Vagina (tissue), 2 donors: ENCODE measurements around the gene CCDC102A. TPM values are rescaled to one million over a fixed set of nuclear protein-coding genes. Genes with fewer than 3 reads are reported as not detected.

Experiments used
- DNase-seq, 2 donors: peaks; one replicate each; pipeline ENCODE4 v3.0.0-alpha.2; 2017; ENCODE audit errors: extremely low spot score in 2 of 2
- H3K27ac ChIP-seq: fragments of 200-600 bp; sonication (generic); one replicate; pipeline ENCODE4 v1.5.1; 2019
- H3K27me3 ChIP-seq: fragments of 200-600 bp; sonication (generic); one replicate; pipeline ENCODE4 v1.5.1; 2019
- H3K36me3 ChIP-seq, 2 donors: fragments of 200-600 bp; sonication (generic); one replicate each; pipeline ENCODE4 v1.5.1; 2017 to 2019
- H3K4me1 ChIP-seq: fragments of 200-600 bp; sonication (generic); one replicate; pipeline ENCODE4 v1.5.1; 2019
- H3K4me3 ChIP-seq, 2 donors: fragments of 200-600 bp; sonication (generic); 1 replicate in 1 of 2; 2 replicates in 1 of 2; pipeline ENCODE4 v1.5.1; 2016 to 2019
- H3K9me3 ChIP-seq: fragments of 200-600 bp; sonication (generic); one replicate; pipeline ENCODE4 v1.5.1; 2019
- CTCF ChIP-seq, 3 experiments: fragments of 450-650 bp in 2 of 3; fragments of 200-600 bp in 1 of 3; sonication (generic) in 1 of 3; IDR thresholded peaks; one replicate each; pipeline ENCODE4 v1.5.1; 2017 to 2019; ENCODE audit warnings: antibody characterized with exemption in 3 of 3, mild to moderate bottlenecking in 2 of 3, moderate library complexity in 2 of 3
- POLR2A ChIP-seq, 2 donors: fragments of 450-650 bp; IDR thresholded peaks; one replicate each; pipeline ENCODE4 v1.6.1; 2017; ENCODE audit warnings: antibody characterized with exemption in 2 of 2, mild to moderate bottlenecking in 2 of 2, moderate library complexity in 2 of 2
- POLR2AphosphoS5 ChIP-seq, 2 donors: sonication (generic); formaldehyde crosslinking; IDR thresholded peaks; one replicate each; pipeline ENCODE4 v1.9.0; 2017; ENCODE audit warnings: antibody characterized with exemption in 2 of 2, mild to moderate bottlenecking in 2 of 2, low read depth in 1 of 2; ENCODE audit not compliant: insufficient read depth in 1 of 2
- intact Hi-C: fragments of 100-400 bp; cut with DNase I; formaldehyde crosslinking; loops from one replicate; pipeline ENCODE4 v1.15.1; 2023
- total RNA-seq: library from RNA; depleted of rRNA; stranded (reverse); fragments of >200 nt; gene quantifications from one replicate; pipeline ENCODE4 v1.2.3, GENCODE V29; 2016

CCDC102A gene
- total RNA-seq, 1 donor from 2014 or later, result 22.1 TPM

- Histone ChIP-seq H3K27ac (peak overlapping the region; percentile 74), H3K36me3 (no peaks in the 10 kb centered on the region), H3K4me3 (no peak overlapping the region), H3K9me3 (no peaks in the 10 kb centered on the region), H3K27me3 (no peaks in the 10 kb centered on the region), H3K4me1 (peaks cover 79% of the 10 kb centered on the region)
- intact Hi-C loops, result loop anchor here (5.0 kb wide), 1 partner anchor 36 kb away; no protein-coding TSS in a partner anchor
- TF ChIP-seq CTCF (IDR thresholded peaks at IDR 0.05) (no peak), POLR2A (IDR thresholded peaks at IDR 0.05) (no peak), POLR2AphosphoS5 (IDR thresholded peaks at IDR 0.05; ENCODE audit: insufficient read depth in 1 of 2, low read depth in 1 of 2) (no peak)
- no peak for DNase-seq
Measured at GRCh38 chr16:57481421-57481820, 55.0 kb downstream of the CCDC102A start.

GRCh38 chr16:57480754-57481230 lies 55.6 kb downstream of the CCDC102A start:
- Histone ChIP-seq H3K4me3 (no peak overlapping the region), H3K27ac (peak overlapping the region; percentile 74), H3K27me3 (no peaks in the 10 kb centered on the region), H3K4me1 (peaks cover 83% of the 10 kb centered on the region), H3K36me3 (no peaks in the 10 kb centered on the region), H3K9me3 (no peaks in the 10 kb centered on the region)
- no peak for TF ChIP-seq CTCF (IDR thresholded peaks at IDR 0.05)
- TF ChIP-seq POLR2AphosphoS5 (IDR thresholded peaks at IDR 0.05; ENCODE audit: insufficient read depth in 1 of 2, low read depth in 1 of 2), result no peak
- no peak for TF ChIP-seq POLR2A (IDR thresholded peaks at IDR 0.05)
- DNase-seq, result no peak
- intact Hi-C loops, result loop anchor here (5.0 kb wide), 1 partner anchor 37 kb away; no protein-coding TSS in a partner anchor

- peak in 1 of 2 donors; percentile 14 for TF ChIP-seq POLR2AphosphoS5 (IDR thresholded peaks at IDR 0.05; ENCODE audit: insufficient read depth in 1 of 2, low read depth in 1 of 2)
- TF ChIP-seq POLR2A (IDR thresholded peaks at IDR 0.05), result no peak
- intact Hi-C loops, result loop anchor here (5.0 kb wide), 1 partner anchor 37 kb away; no protein-coding TSS in a partner anchor
- H3K27ac ChIP-seq, result peak overlapping the region; percentile 74
Measured at GRCh38 chr16:57479976-57480753, 56.2 kb downstream of the CCDC102A start.

GRCh38 chr16:57479205-57479975 lies 57.0 kb downstream of the CCDC102A start:
- no peak for TF ChIP-seq POLR2AphosphoS5 (IDR thresholded peaks at IDR 0.05; ENCODE audit: insufficient read depth in 1 of 2, low read depth in 1 of 2)
- no peak for TF ChIP-seq POLR2A (IDR thresholded peaks at IDR 0.05)
- TF ChIP-seq CTCF (IDR thresholded peaks at IDR 0.05), result no peak
- Histone ChIP-seq H3K36me3 (no peaks in the 10 kb centered on the region), H3K4me3 (peak overlapping the region; percentile 49 to 50), H3K27me3 (no peaks in the 10 kb centered on the region), H3K4me1 (peaks cover 70% of the 10 kb centered on the region), H3K9me3 (no peaks in the 10 kb centered on the region), H3K27ac (peak overlapping the region; percentile 74)
- DNase-seq, result no peak
- intact Hi-C loops, result no loop called here

More at GRCh38 chr16:57479976-57480753, 56.2 kb downstream of the CCDC102A start:
- Histone ChIP-seq H3K27me3 (no peaks in the 10 kb centered on the region), H3K4me3 (peak overlapping the region; percentile 49 to 50), H3K36me3 (no peaks in the 10 kb centered on the region), H3K9me3 (no peaks in the 10 kb centered on the region), H3K4me1 (peaks cover 77% of the 10 kb centered on the region)
- DNase-seq, result no peak

- H3K27me3 ChIP-seq, result no peaks in the 10 kb centered on the region
- DNase-seq, result no peak
- no peak for TF ChIP-seq POLR2A (IDR thresholded peaks at IDR 0.05)
- TF ChIP-seq POLR2AphosphoS5 (IDR thresholded peaks at IDR 0.05; ENCODE audit: insufficient read depth in 1 of 2, low read depth in 1 of 2), result no peak
- no peak for TF ChIP-seq CTCF (IDR thresholded peaks at IDR 0.05)
- no peaks in the 10 kb centered on the region for H3K9me3 ChIP-seq
- intact Hi-C loops, result no loop called here
- peak overlapping the region; percentile 74 for H3K27ac ChIP-seq
- H3K4me1 ChIP-seq, result peaks cover 62% of the 10 kb centered on the region
- H3K4me3 ChIP-seq, result peak overlapping the region; percentile 49 to 50
- peaks cover 0 to 4% of the 10 kb centered on the region in 2 donors for H3K36me3 ChIP-seq
Measured at GRCh38 chr16:57478396-57479204, 57.8 kb downstream of the CCDC102A start.
